HepG2 (cell line): ENCODE data around the gene ITPR1. TPM values are rescaled to one million over a fixed set of nuclear protein-coding genes. Genes with fewer than 3 reads are reported as not detected.

Experiments
- ATAC-seq: fragments of 200-7000 bp; cut with Tn5 transposase; 3 replicates; pipeline ENCODE4 v1.9.1; 2020; ENCODE audit warnings: mild to moderate bottlenecking, moderate library complexity
- BruUV-seq: library from RNA; stranded (reverse); fragments of 400-500 nt; replicated peaks from 2 replicates; lab custom pipeline; 2021; lab: Mats Ljungman, UMichigan
- CTCF ChIA-PET: fragments of 300-600 bp; formaldehyde crosslinking; extraction: SDS; loops from one replicate; lab custom pipeline; 2021; ENCODE audit warnings: low total read pairs, inconsistent platforms, low intra/inter-chr PET ratio; lab: Yijun Ruan, JAX
- POLR2A ChIA-PET: fragments of 350-600 bp; sonication (Branson Sonifier 250); formaldehyde crosslinking; loops from one replicate; lab custom pipeline; 2020; ENCODE audit warnings: antibody characterized with exemption, inconsistent platforms; lab: Yijun Ruan, JAX
- DNase-seq: peaks from one replicate; pipeline ENCODE4 v3.0.0-alpha.2; 2015; ENCODE audit warnings: low spot score
- FAIRE-seq: peaks from 3 replicates; lab custom pipeline; 2011; peaks lifted over from hg19 to GRCh38; lab: Jason Lieb, UNC
- H2AFZ ChIP-seq: one replicate; pipeline ENCODE4 v1.6.1; 2011; ENCODE audit warnings: low read length, inconsistent platforms
- H3K27ac ChIP-seq: fragments of 300-600 bp; 3 replicates; pipeline ENCODE4 v1.8.0; 2011; ENCODE audit warnings: mixed run types, mild to moderate bottlenecking, mixed read lengths, low read length, inconsistent platforms; ENCODE audit not compliant: insufficient read depth; ENCODE audit errors: extremely low read length
- H3K27me3 ChIP-seq, 2 experiments: fragments of 200-600 bp in 1 of 2; 2 replicates in 1 of 2; 3 replicates in 1 of 2; pipeline versions ENCODE4 v1.6.0 to v1.8.0; 2011; ENCODE audit warnings: low read length in 2 of 2, mild to moderate bottlenecking in 2 of 2, moderate library complexity in 2 of 2, inconsistent platforms in 1 of 2; ENCODE audit not compliant: insufficient read depth in 2 of 2, control insufficient read depth in 1 of 2
- H3K36me3 ChIP-seq, 2 experiments: fragments of 200-600 bp in 1 of 2; replicated peaks in 1 of 2; 2 replicates in 1 of 2; 3 replicates in 1 of 2; pipeline versions ENCODE4 v1.5.1 to v1.8.0; 2011; ENCODE audit warnings: low read length in 2 of 2, inconsistent platforms in 1 of 2; ENCODE audit not compliant: insufficient read depth in 2 of 2, control insufficient read depth in 1 of 2
- H3K4me1 ChIP-seq: 2 replicates; pipeline ENCODE4 v1.5.1; 2012; ENCODE audit warnings: low read length, inconsistent platforms; ENCODE audit not compliant: insufficient read depth
- H3K4me2 ChIP-seq: 2 replicates; pipeline ENCODE4 v1.6.0; 2011; ENCODE audit warnings: low read depth, low read length, inconsistent platforms
- H3K4me3 ChIP-seq, 3 experiments: fragments of 200-600 bp in 1 of 3; sonication (generic), shearing (Covaris generic) in 1 of 3; replicated peaks in 1 of 3; 2 replicates each; pipeline ENCODE4 v1.5.1; 2011 to 2016; ENCODE audit warnings: low read length in 3 of 3, inconsistent platforms in 2 of 3, low read depth in 2 of 3, mild to moderate bottlenecking in 2 of 3, control low read depth in 1 of 3, mixed read lengths in 1 of 3; ENCODE audit not compliant: insufficient read depth in 1 of 3
- H3K79me2 ChIP-seq: one replicate; pipeline ENCODE4 v1.6.1; 2011; ENCODE audit warnings: low read length, inconsistent platforms; ENCODE audit not compliant: insufficient read depth
- H3K9ac ChIP-seq: 2 replicates; pipeline ENCODE4 v1.6.0; 2011; ENCODE audit warnings: mild to moderate bottlenecking, low read depth, low read length, inconsistent platforms; ENCODE audit not compliant: insufficient read depth
- H3K9me3 ChIP-seq: 2 replicates; pipeline ENCODE4 v1.5.1; 2012; ENCODE audit warnings: mild to moderate bottlenecking, low read length
- H4K20me1 ChIP-seq: 2 replicates; pipeline ENCODE4 v1.6.0; 2011; ENCODE audit warnings: inconsistent platforms, mild to moderate bottlenecking, low read length, moderate library complexity; ENCODE audit not compliant: insufficient read depth
- KDM1A ChIP-seq: IDR thresholded peaks from 2 replicates; pipeline ENCODE4 v1.6.1; 2016; ENCODE audit warnings: missing compliant biosample characterization
- NFKB2 ChIP-seq: sonication (generic); formaldehyde crosslinking; IDR thresholded peaks from 2 replicates; pipeline ENCODE4 v1.4.0; 2020; ENCODE audit warnings: missing genetic modification reagents, borderline replicate concordance
- SOX13 ChIP-seq, 3 experiments: fragments of 450-650 bp in 1 of 3; sonication (generic) in 1 of 3; formaldehyde crosslinking in 1 of 3; IDR thresholded peaks in 2 of 3; conservative IDR thresholded peaks in 1 of 3; 2 replicates each; pipeline versions ENCODE4 v1.5.0 to v1.6.1; 2016 to 2020; ENCODE audit warnings: antibody characterized with exemption in 1 of 3, mild to moderate bottlenecking in 1 of 3, missing compliant biosample characterization in 1 of 3, missing genetic modification reagents in 1 of 3, moderate library complexity in 1 of 3
- U2AF2 ChIP-seq: fragments of 200-400 bp; formaldehyde crosslinking; IDR thresholded peaks from 2 replicates; pipeline ENCODE4 v1.6.1; 2017; ENCODE audit warnings: low read depth, mild to moderate bottlenecking, low read length
- ZFX ChIP-seq: sonication (generic); formaldehyde crosslinking; IDR thresholded peaks from 2 replicates; pipeline ENCODE4 v1.4.0; 2020; ENCODE audit warnings: mild to moderate bottlenecking, low read depth, missing genetic modification reagents, moderate library complexity
- ZNF121 ChIP-seq: sonication (generic); formaldehyde crosslinking; IDR thresholded peaks from 2 replicates; pipeline ENCODE4 v1.5.0; 2020; ENCODE audit warnings: mild to moderate bottlenecking, missing genetic modification reagents
- ZNF441 ChIP-seq: sonication (generic); formaldehyde crosslinking; IDR thresholded peaks from 2 replicates; pipeline ENCODE4 v1.7.0; 2021; ENCODE audit warnings: missing genetic modification reagents, borderline replicate concordance
- ZNF775 ChIP-seq: sonication (generic); formaldehyde crosslinking; IDR thresholded peaks from 2 replicates; pipeline ENCODE4 v1.4.0; 2020; ENCODE audit warnings: missing genetic modification reagents, mild to moderate bottlenecking, moderate library complexity, borderline replicate concordance
- WGBS: methylation state at CpG from one replicate; pipeline ENCODE4 v1.1.6; 2017; ENCODE audit warnings: low lambda C conversion rate; 5-methylcytosine and 5-hydroxymethylcytosine counted together
- in situ Hi-C: cut with HindIII; loops from 2 replicates; pipeline ENCODE4 v1.10.0; 2017; ENCODE audit warnings: low pct_unique_long_range_greater_than_20kb; ENCODE audit not compliant: extremely low pct_ligation_motif_present
- intact Hi-C: fragments of 100-400 bp; cut with micrococcal nuclease; formaldehyde crosslinking; loops from one replicate; pipeline ENCODE4 v1.10.0; 2022; ENCODE audit not compliant: unreplicated experiment
- polyA plus RNA-seq, 8 experiments: library from polyadenylated mRNA; depleted of rRNA in 3 of 8; stranded (reverse) in 7 of 8; unstranded in 1 of 8; fragments of >200 nt; fragmentation: Illumina TruSeq in 4 of 8; extraction: Trizol in 4 of 8; gene quantifications; 2 replicates each; pipeline versions ENCODE4 v1.2.1 to v1.2.3, GENCODE V29; 2011 to 2016; ENCODE audit warnings: low read depth in 4 of 8, missing spikeins in 1 of 8, mixed read lengths in 1 of 8; ENCODE audit not compliant: insufficient read depth in 1 of 8
- total RNA-seq, 5 experiments: library from RNA; depleted of rRNA; stranded (reverse); fragments of >200 nt; fragmentation: Illumina TruSeq; extraction: Trizol; gene quantifications; 2 replicates each; pipeline ENCODE4 v1.2.3, GENCODE V29; 2016; ENCODE audit warnings: low read depth in 1 of 5

ITPR1 gene
- total and polyA plus RNA-seq, 2 of the 13 experiments (the other 11 are each of a cell fraction or from before 2014, with no cell fraction given): 10.0 to 11.4 TPM

DNA sequence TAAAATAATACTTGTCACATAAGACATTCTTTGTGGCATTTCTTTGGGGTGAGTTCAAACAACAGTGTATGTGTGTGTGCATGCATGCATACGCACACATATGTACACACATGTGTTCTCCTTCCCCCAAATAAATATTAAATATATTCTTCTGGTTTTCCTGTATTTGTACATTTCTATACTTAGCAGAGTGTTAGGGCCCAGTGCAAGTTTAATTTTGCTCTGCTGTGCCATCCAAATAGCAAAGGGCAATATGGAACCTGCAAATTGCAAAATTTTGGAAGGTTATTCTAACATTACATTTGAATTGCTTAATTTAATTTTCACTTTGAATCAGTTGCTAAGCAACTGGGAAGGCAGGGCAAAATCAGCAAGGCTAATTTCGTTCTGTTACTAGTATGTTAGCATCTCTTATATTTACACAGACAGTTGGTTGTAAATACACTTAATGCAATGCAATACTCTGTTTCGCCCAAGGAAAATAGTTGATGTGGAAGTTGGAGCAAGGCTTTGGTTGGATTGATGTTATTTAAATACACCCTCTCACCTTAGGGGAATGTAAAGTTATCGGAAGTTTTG lies 130.4 kb downstream of the ITPR1 start:
- in situ Hi-C loops (no loop called here), intact Hi-C loops (no loop called here)
- TF ChIP-seq ZNF121 (CRISPR knock-in tag): no peak
- no peak for TF ChIP-seq NFKB2 (CRISPR knock-in tag)
- TF ChIP-seq KDM1A (CRISPR knock-in tag): no peak
- TF ChIP-seq SOX13 (IDR thresholded peaks at IDR 0.05): no peak
- TF ChIP-seq SOX13 (CRISPR knock-in tag; conservative IDR thresholded peaks at IDR 0.05 in 1 of 2, IDR thresholded peaks at IDR 0.05 in 1 of 2): no peak
- no peak for TF ChIP-seq ZNF775
- no peak for TF ChIP-seq U2AF2
- TF ChIP-seq ZFX (CRISPR knock-in tag): no peak
- no peak for TF ChIP-seq ZNF441 (CRISPR knock-in tag)
- Histone ChIP-seq H3K4me2 (no peak overlapping the region), H3K4me1 (no peaks in the 10 kb centered on the region), H3K36me3 (0 out of 5 replicates have a peak, but pooled peaks cover 0 to 2% of the 10 kb centered on the region in 2 experiments), H4K20me1 (no peaks in the 10 kb centered on the region), H3K27me3 (no peaks in the 10 kb centered on the region), H3K9me3 (no peaks in the 10 kb centered on the region), H2AFZ (no peak overlapping the region), H3K9ac (no peak overlapping the region), H3K27ac (no peak overlapping the region), H3K79me2 (no peaks in the 10 kb centered on the region), H3K4me3 (no peak overlapping the region)
- 92% methylated on average over 4 of the region's 4 CpGs for WGBS
- CTCF ChIA-PET: no interaction called here
- ATAC-seq (no peak), FAIRE-seq (no peak), DNase-seq (no peak)
- BruUV-seq: no TSS peak
- POLR2A ChIA-PET: no interaction called here
